Endothelial cell of umbilical vein (primary cell): ENCODE measurements around the gene NDUFS1. TPM values are rescaled to one million over a fixed set of nuclear protein-coding genes. Genes with fewer than 3 reads are reported as not detected.

ENCODE experiments used
- BruUV-seq: library from RNA; stranded (reverse); fragments of 400-500 nt; replicated peaks from 2 replicates; lab custom pipeline; 2021; lab: Mats Ljungman, UMichigan
- CTCF ChIA-PET: fragments of 300-600, 350-600 bp; sonication (Branson Sonifier 250); formaldehyde crosslinking; loops from one replicate; lab custom pipeline; 2021; ENCODE audit warnings: antibody characterized with exemption, inconsistent platforms; lab: Charles Lee
- POLR2A ChIA-PET: fragments of 300-600, 350-600 bp; sonication (Branson Sonifier 250); formaldehyde crosslinking; loops from one replicate; lab custom pipeline; 2021; ENCODE audit warnings: antibody characterized with exemption, inconsistent platforms; lab: Charles Lee
- DNase-seq: peaks from one replicate; pipeline ENCODE4 v3.0.0-alpha.2; 2011; ENCODE audit warnings: low read depth, low spot score
- FAIRE-seq: peaks from 2 replicates; lab custom pipeline; 2011; peaks lifted over from hg19 to GRCh38; lab: Jason Lieb, UNC
- H2AFZ ChIP-seq: 2 replicates; pipeline ENCODE4 v1.6.0; 2012; ENCODE audit warnings: low read depth, low read length, control low read depth, inconsistent platforms
- H3K27ac ChIP-seq: 2 replicates; pipeline ENCODE4 v1.5.1; 2011; ENCODE audit warnings: low read depth, mild to moderate bottlenecking, control low read depth, low read length, moderate library complexity; ENCODE audit not compliant: insufficient read depth
- H3K27me3 ChIP-seq, 2 experiments: 2 replicates each; pipeline versions ENCODE4 v1.6.0 to v1.6.1; 2011; ENCODE audit warnings: low read length in 2 of 2, mixed read lengths in 1 of 2; ENCODE audit not compliant: control insufficient read depth in 2 of 2, insufficient read depth in 2 of 2
- H3K36me3 ChIP-seq, 2 experiments: 2 replicates in 1 of 2; 3 replicates in 1 of 2; pipeline ENCODE4 v1.5.1; 2011; ENCODE audit warnings: low read length in 2 of 2, mild to moderate bottlenecking in 1 of 2, moderate library complexity in 1 of 2; ENCODE audit not compliant: control insufficient read depth in 2 of 2, insufficient read depth in 2 of 2; ENCODE audit errors: extremely low read depth in 1 of 2
- H3K4me1 ChIP-seq: 3 replicates; pipeline ENCODE4 v1.5.1; 2011; ENCODE audit warnings: mild to moderate bottlenecking, low read length; ENCODE audit not compliant: control insufficient read depth, insufficient read depth; ENCODE audit errors: extremely low read depth
- H3K4me2 ChIP-seq: 2 replicates; pipeline ENCODE4 v1.6.1; 2011; ENCODE audit warnings: low read length, control low read depth, mixed read lengths; ENCODE audit not compliant: insufficient read depth
- H3K4me3 ChIP-seq, 3 experiments: fragments of 200-600 bp in 1 of 3; sonication (generic), shearing (Covaris generic) in 1 of 3; replicated peaks in 1 of 3; 2 replicates each; pipeline ENCODE4 v1.5.1; 2011 to 2016; ENCODE audit warnings: control low read depth in 3 of 3, low read length in 3 of 3, mild to moderate bottlenecking in 2 of 3, inconsistent platforms in 1 of 3, low read depth in 1 of 3, moderate library complexity in 1 of 3; ENCODE audit not compliant: insufficient read depth in 1 of 3
- H3K79me2 ChIP-seq: 2 replicates; pipeline ENCODE4 v1.6.0; 2012; ENCODE audit warnings: low read length, inconsistent platforms; ENCODE audit not compliant: control insufficient read depth, insufficient read depth
- H3K9ac ChIP-seq: replicated peaks from 2 replicates; pipeline ENCODE3; 2011; ENCODE audit warnings: low read length, control low read depth; ENCODE audit not compliant: insufficient read depth; ENCODE audit errors: extremely low read depth
- H3K9me1 ChIP-seq: replicated peaks from 3 replicates; pipeline ENCODE4 v1.6.0; 2011; ENCODE audit warnings: mild to moderate bottlenecking, low read length; ENCODE audit not compliant: control insufficient read depth, insufficient read depth; ENCODE audit errors: extremely low read depth
- H3K9me3 ChIP-seq: replicated peaks from 2 replicates; pipeline ENCODE4 v1.5.1; 2012; ENCODE audit warnings: low read length, inconsistent platforms; ENCODE audit not compliant: control insufficient read depth, insufficient read depth
- H4K20me1 ChIP-seq: replicated peaks from 2 replicates; pipeline ENCODE3; 2011; ENCODE audit warnings: mild to moderate bottlenecking, low read length; ENCODE audit not compliant: control insufficient read depth, insufficient read depth; ENCODE audit errors: extremely low read depth
- CTCF ChIP-seq, 2 donors: IDR thresholded peaks; 1 replicate in 1 of 2; 2 replicates in 1 of 2; pipeline ENCODE4 v1.5.1; 2011; ENCODE audit warnings: low read length in 2 of 2, mild to moderate bottlenecking in 2 of 2, moderate library complexity in 2 of 2, control low read depth in 1 of 2, inconsistent platforms in 1 of 2, low read depth in 1 of 2; ENCODE audit not compliant: insufficient read depth in 1 of 2; ENCODE audit errors: extremely low read depth in 1 of 2
- EZH2 ChIP-seq: IDR thresholded peaks from 2 replicates; pipeline ENCODE4 v1.6.1; 2012; ENCODE audit warnings: borderline replicate concordance, low read depth, mild to moderate bottlenecking, moderate library complexity, low read length, inconsistent platforms; ENCODE audit not compliant: severe bottlenecking
- FOS ChIP-seq: IDR thresholded peaks from 2 replicates; pipeline ENCODE4 v1.6.1; 2011; ENCODE audit warnings: mild to moderate bottlenecking, low read length, moderate library complexity, borderline replicate concordance; ENCODE audit not compliant: insufficient read depth
- GATA2 ChIP-seq: IDR thresholded peaks from 2 replicates; pipeline ENCODE4 v1.7.0; 2011; ENCODE audit warnings: low read depth, mild to moderate bottlenecking, moderate library complexity, mixed read lengths, low read length; ENCODE audit not compliant: insufficient read length, insufficient read depth
- JUN ChIP-seq: IDR thresholded peaks from 2 replicates; pipeline ENCODE4 v1.6.1; 2011; ENCODE audit warnings: borderline replicate concordance, low read depth; ENCODE audit not compliant: insufficient read length, insufficient read depth
- MAX ChIP-seq: IDR thresholded peaks from 2 replicates; pipeline ENCODE4 v1.6.1; 2011; ENCODE audit not compliant: insufficient read depth, insufficient read length
- POLR2A ChIP-seq: IDR thresholded peaks from 2 replicates; pipeline ENCODE4 v1.6.1; 2012; ENCODE audit warnings: low read depth, mild to moderate bottlenecking, control low read depth, low read length
- POLR2AphosphoS5 ChIP-seq: IDR thresholded peaks from 2 replicates; pipeline ENCODE4 v1.6.1; 2012; ENCODE audit warnings: low read depth, mild to moderate bottlenecking, control low read depth, low read length, moderate library complexity; ENCODE audit not compliant: insufficient read depth
- dilution Hi-C: fragments of 300-500 bp; cut with MboI; formaldehyde crosslinking; loops from one replicate; pipeline ENCODE4 v1.15.0; 2019; ENCODE audit warnings: low sequenced_read_pairs; ENCODE audit not compliant: extremely low pct_ligation_motif_present
- intact Hi-C: fragments of 100-400 bp; cut with micrococcal nuclease; formaldehyde crosslinking; loops from one replicate; pipeline ENCODE4 v1.10.0; 2022
- polyA plus RNA-seq, 4 experiments: library from polyadenylated mRNA; depleted of rRNA in 3 of 4; stranded (reverse) in 3 of 4; unstranded in 1 of 4; fragments of >200 nt; gene quantifications; 2 replicates each; pipeline versions ENCODE4 v1.2.1 to v1.2.3, GENCODE V29; 2011 to 2012; ENCODE audit warnings: missing spikeins in 1 of 4
- total RNA-seq: library from RNA; stranded (reverse); gene quantifications from 2 replicates; pipeline ENCODE4 v1.2.3, GENCODE V29; 2021

NDUFS1 gene
- total and polyA plus RNA-seq, 2 donors (not counting 3 experiments of a cell fraction or from before 2014, with no cell fraction given) = 49.8 to 93.2 TPM

GRCh38 chr2:206071807-206072206 is 87.4 kb downstream of the NDUFS1 start:
- intact Hi-C loops = no loop called here

More at GRCh38 chr2:206071807-206072206, 87.4 kb downstream of the NDUFS1 start:
- H2AFZ ChIP-seq = no peak overlapping the region
- H3K79me2 ChIP-seq = peaks cover 51% of the 10 kb centered on the region
- ChIA-PET POLR2A (no interaction called here), CTCF (interaction anchor here (1.1 kb wide), 1 partner anchor 12 kb away, joined by 4 read pairs; no protein-coding TSS in a partner anchor)
- H3K9ac ChIP-seq = no peak overlapping the region
- BruUV-seq = no TSS peak
- no peak overlapping the region for H3K27ac ChIP-seq
- H3K9me3 ChIP-seq = no peaks in the 10 kb centered on the region
- no peaks in the 10 kb centered on the region for H3K27me3 ChIP-seq
- DNase-seq (no peak), FAIRE-seq (no peak)
- H3K9me1 ChIP-seq = no peaks in the 10 kb centered on the region
- no peaks in the 10 kb centered on the region for H3K36me3 ChIP-seq
- H3K4me1 ChIP-seq = no peaks in the 10 kb centered on the region
- H4K20me1 ChIP-seq = no peaks in the 10 kb centered on the region
- TF ChIP-seq MAX (no peak), JUN (no peak), CTCF (IDR thresholded peaks at IDR 0.05; ENCODE audit: extremely low read depth in 1 of 2, insufficient read depth in 1 of 2, low read depth in 1 of 2, low read length in 2 of 2) (no peak), POLR2AphosphoS5 (no peak), GATA2 (no peak), FOS (no peak), EZH2 (no peak), POLR2A (no peak)
- no peak overlapping the region for H3K4me3 ChIP-seq
- no peak overlapping the region for H3K4me2 ChIP-seq
- dilution Hi-C loops = no loop called here
